RWPE2 (cell line): ENCODE data around the gene RBM28.

Experiments
- ATAC-seq: fragments of 200-7000 bp; cut with Tn5 transposase; 3 replicates; pipeline ENCODE4 v1.9.1; 2021; ENCODE audit warnings: low read depth
- DNase-seq: peaks from one replicate; pipeline ENCODE4 v3.0.0-alpha.2; 2020; ENCODE audit warnings: low spot score
- H3K27ac ChIP-seq: fragments of 450-650 bp; 2 replicates; pipeline ENCODE4 v1.5.1; 2017; ENCODE audit warnings: mild to moderate bottlenecking; ENCODE audit not compliant: poor library complexity, severe bottlenecking
- H3K27me3 ChIP-seq: fragments of 250-450 bp; sonication (Bioruptor Pico); 2 replicates; pipeline ENCODE4 v1.5.1; 2021; ENCODE audit warnings: mild to moderate bottlenecking, moderate library complexity; ENCODE audit not compliant: insufficient read depth, poor library complexity, severe bottlenecking
- H3K36me3 ChIP-seq: fragments of 250-450 bp; sonication (Bioruptor Pico); 2 replicates; pipeline ENCODE4 v1.5.1; 2020; ENCODE audit warnings: low read depth, mild to moderate bottlenecking, moderate library complexity
- H3K4me1 ChIP-seq: fragments of 250-450 bp; sonication (Bioruptor Pico); 2 replicates; pipeline ENCODE4 v1.5.1; 2021; ENCODE audit warnings: mild to moderate bottlenecking, moderate library complexity; ENCODE audit not compliant: insufficient read depth, poor library complexity, severe bottlenecking
- H3K4me3 ChIP-seq: fragments of 250-450 bp; sonication (Bioruptor Pico); 2 replicates; pipeline ENCODE4 v1.5.1; 2021; ENCODE audit warnings: mild to moderate bottlenecking, moderate library complexity; ENCODE audit not compliant: severe bottlenecking
- H3K9me3 ChIP-seq: fragments of 250-450 bp; sonication (Bioruptor Pico); 2 replicates; pipeline ENCODE4 v1.5.1; 2021; ENCODE audit warnings: mild to moderate bottlenecking, moderate library complexity; ENCODE audit not compliant: severe bottlenecking
- CTCF ChIP-seq: fragments of 450-650 bp; IDR thresholded peaks from one replicate; pipeline ENCODE4 v1.5.1; 2017; ENCODE audit warnings: mild to moderate bottlenecking, moderate library complexity; ENCODE audit not compliant: poor library complexity, severe bottlenecking

RBM28 gene

GRCh38 chr7:128275681-128276080, 68.0 kb downstream of the RBM28 start:
- Histone ChIP-seq H3K27ac (no peak overlapping the region), H3K9me3 (no peaks in the 10 kb centered on the region), H3K4me3 (no peak overlapping the region), H3K27me3 (no peaks in the 10 kb centered on the region), H3K4me1 (no peaks in the 10 kb centered on the region), H3K36me3 (no peaks in the 10 kb centered on the region)
- no peak for ATAC-seq
- TF ChIP-seq CTCF, result no peak
- DNase-seq, result peak; percentile 35

GRCh38 chr7:128274884-128275603, 68.7 kb downstream of the RBM28 start:
- Histone ChIP-seq H3K4me3 (no peak overlapping the region), H3K27me3 (no peaks in the 10 kb centered on the region), H3K4me1 (no peaks in the 10 kb centered on the region), H3K9me3 (no peaks in the 10 kb centered on the region), H3K27ac (no peak overlapping the region), H3K36me3 (no peaks in the 10 kb centered on the region)
- ATAC-seq (no peak), DNase-seq (peak; percentile 12)
- no peak for TF ChIP-seq CTCF

- Histone ChIP-seq H3K4me3 (no peak overlapping the region), H3K36me3 (no peaks in the 10 kb centered on the region), H3K4me1 (no peaks in the 10 kb centered on the region), H3K27ac (no peak overlapping the region), H3K27me3 (no peaks in the 10 kb centered on the region), H3K9me3 (no peaks in the 10 kb centered on the region)
- ATAC-seq (no peak), DNase-seq (peak; percentile 20)
- TF ChIP-seq CTCF, result no peak
Observed at GRCh38 chr7:128274246-128274883, 69.3 kb downstream of the RBM28 start.

DNA sequence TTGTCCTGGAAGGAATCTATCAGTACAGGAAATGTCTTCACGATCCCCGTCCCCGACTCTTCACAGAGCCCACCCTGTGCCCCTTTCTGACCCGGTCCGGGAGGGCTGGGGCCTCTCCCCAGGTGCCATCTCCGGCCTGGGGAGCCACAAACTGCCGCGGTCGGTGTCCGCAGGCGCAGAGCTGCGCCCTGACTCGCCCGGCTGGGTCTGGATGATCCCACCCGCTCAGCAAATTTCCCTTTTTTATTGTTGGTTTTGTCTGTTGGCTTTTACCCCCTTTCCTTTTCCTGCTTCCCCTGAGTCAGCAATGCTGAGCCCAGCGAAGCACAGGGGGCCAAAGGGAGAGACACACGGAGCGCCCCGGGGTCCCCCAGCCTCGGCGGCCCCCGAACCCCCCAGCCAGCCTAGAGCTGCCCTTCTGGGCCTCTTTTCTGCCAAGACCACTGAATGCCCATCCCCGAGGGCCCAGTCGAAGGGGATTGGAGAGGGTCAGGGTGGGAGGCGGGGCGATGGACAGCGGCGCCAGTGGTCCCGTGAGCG, 71.7 kb downstream of the RBM28 start:
- no peak for TF ChIP-seq CTCF
- Histone ChIP-seq H3K27ac (no peak overlapping the region), H3K36me3 (no peaks in the 10 kb centered on the region), H3K4me3 (no peak overlapping the region), H3K4me1 (peaks cover 4% of the 10 kb centered on the region), H3K27me3 (no peaks in the 10 kb centered on the region), H3K9me3 (no peaks in the 10 kb centered on the region)
- ATAC-seq (no peak), DNase-seq (no peak)
